Smooth muscle cell (in vitro differentiated cells): ENCODE measurements around the gene TNFRSF18. TPM values are rescaled to one million over a fixed set of nuclear protein-coding genes. Genes with fewer than 3 reads are reported as not detected.

ENCODE experiments used
- DNase-seq: peaks from one replicate; lab custom pipeline; 2025; ENCODE audit not compliant: unreplicated experiment; lab: John Stamatoyannopoulos, UW
- H2AFZ ChIP-seq: fragments of 200-600 bp; sonication (generic); 2 replicates; pipeline ENCODE4 v1.6.0; 2016; ENCODE audit warnings: antibody characterized with exemption, low read depth, mild to moderate bottlenecking
- H3F3A ChIP-seq: fragments of 200-600 bp; sonication (generic); 2 replicates; pipeline ENCODE4 v1.6.0; 2017; ENCODE audit warnings: antibody characterized with exemption, low read depth
- H3K27ac ChIP-seq: fragments of 200-600 bp; sonication (generic); 2 replicates; pipeline ENCODE4 v1.5.1; 2016; ENCODE audit warnings: low read depth, mild to moderate bottlenecking
- H3K27me3 ChIP-seq: fragments of 200-600 bp; sonication (generic); 2 replicates; pipeline ENCODE4 v1.6.1; 2016; ENCODE audit warnings: low read depth, mild to moderate bottlenecking
- H3K36me3 ChIP-seq: fragments of 200-600 bp; sonication (generic); 2 replicates; pipeline ENCODE4 v1.5.1; 2016; ENCODE audit warnings: low read depth
- H3K4me1 ChIP-seq: fragments of 200-600 bp; sonication (generic); 2 replicates; pipeline ENCODE4 v1.5.1; 2016; ENCODE audit warnings: low read depth
- H3K4me2 ChIP-seq: fragments of 200-600 bp; sonication (generic); 2 replicates; pipeline ENCODE4 v1.6.0; 2016; ENCODE audit warnings: mild to moderate bottlenecking
- H3K4me3 ChIP-seq: fragments of 200-600 bp; sonication (generic); 2 replicates; pipeline ENCODE4 v1.5.1; 2016; ENCODE audit warnings: mild to moderate bottlenecking
- H3K79me2 ChIP-seq: fragments of 200-600 bp; sonication (generic); 2 replicates; pipeline ENCODE4 v1.6.0; 2016; ENCODE audit warnings: low read depth, mild to moderate bottlenecking
- H3K9ac ChIP-seq: fragments of 200-600 bp; sonication (generic); 2 replicates; pipeline ENCODE4 v1.6.0; 2016; ENCODE audit warnings: low read depth
- H3K9me3 ChIP-seq: fragments of 200-600 bp; sonication (generic); replicated peaks from 2 replicates; pipeline ENCODE4 v1.5.1; 2016; ENCODE audit warnings: low read depth
- H4K20me1 ChIP-seq: fragments of 200-600 bp; sonication (generic); 2 replicates; pipeline ENCODE4 v1.6.0; 2016; ENCODE audit warnings: low read depth
- CTCF ChIP-seq: fragments of 200-600 bp; sonication (generic); IDR thresholded peaks from 2 replicates; pipeline ENCODE4 v1.5.1; 2017; ENCODE audit warnings: borderline replicate concordance, mild to moderate bottlenecking, antibody characterized with exemption; ENCODE audit not compliant: insufficient read depth, poor library complexity, severe bottlenecking
- WGBS: methylation state at CpG from one replicate; pipeline ENCODE4 v1.1.7; 2016; ENCODE audit warnings: low lambda C conversion rate; 5-methylcytosine and 5-hydroxymethylcytosine counted together
- polyA plus RNA-seq: library from polyadenylated mRNA; unstranded; fragments of >200 nt; fragmentation: Nextera tagmentation; extraction: Ambion mirVana; gene quantifications from 2 replicates; pipeline ENCODE4 v1.2.1, GENCODE V29; 2016
- total RNA-seq: library from RNA; depleted of rRNA; stranded (reverse); fragments of >200 nt; gene quantifications from 2 replicates; pipeline ENCODE4 v1.2.3, GENCODE V29; 2014

The TNFRSF18 gene
- total and polyA plus RNA-seq, 2 experiments from 2014 or later: 4.8 to 12.2 TPM

GRCh38 chr1:1170215-1171091, 35.9 kb downstream of the TNFRSF18 start:
- no peaks in the 10 kb centered on the region for H4K20me1 ChIP-seq
- H3F3A ChIP-seq: no peaks in the 10 kb centered on the region
- H2AFZ ChIP-seq: no peak overlapping the region
- TF ChIP-seq CTCF: no peak
- no peaks in the 10 kb centered on the region for H3K36me3 ChIP-seq
- no peak overlapping the region for H3K27ac ChIP-seq
- no peak overlapping the region for H3K9ac ChIP-seq
- H3K4me2 ChIP-seq: no peak overlapping the region
- H3K4me1 ChIP-seq: peaks cover 3% of the 10 kb centered on the region
- no peak for DNase-seq
- no peaks in the 10 kb centered on the region for H3K9me3 ChIP-seq
- no peaks in the 10 kb centered on the region for H3K79me2 ChIP-seq
- 82% methylated on average over 22 of the region's 26 CpGs for WGBS
- H3K4me3 ChIP-seq: no peak overlapping the region
- H3K27me3 ChIP-seq: no peaks in the 10 kb centered on the region

- no peaks in the 10 kb centered on the region for H3K79me2 ChIP-seq
- no peaks in the 10 kb centered on the region for H3F3A ChIP-seq
- H3K4me3 ChIP-seq: no peak overlapping the region
- H3K4me1 ChIP-seq: peaks cover 8% of the 10 kb centered on the region
- H4K20me1 ChIP-seq: no peaks in the 10 kb centered on the region
- no peak overlapping the region for H3K9ac ChIP-seq
- no peaks in the 10 kb centered on the region for H3K27me3 ChIP-seq
- no peaks in the 10 kb centered on the region for H3K9me3 ChIP-seq
- 88% methylated on average over 29 of the region's 32 CpGs for WGBS
- no peak overlapping the region for H2AFZ ChIP-seq
- TF ChIP-seq CTCF: no peak
- H3K27ac ChIP-seq: no peak overlapping the region
- DNase-seq: no peak
- no peaks in the 10 kb centered on the region for H3K36me3 ChIP-seq
- H3K4me2 ChIP-seq: no peak overlapping the region
These were observed 36.8 kb downstream of the TNFRSF18 start for GRCh38 chr1:1169429-1170214.

GRCh38 chr1:1168451-1169411, 37.7 kb downstream of the TNFRSF18 start:
- Histone ChIP-seq H3K4me1 (peaks cover 14% of the 10 kb centered on the region), H3K79me2 (no peaks in the 10 kb centered on the region), H3K9me3 (no peaks in the 10 kb centered on the region), H3F3A (no peaks in the 10 kb centered on the region), H4K20me1 (no peaks in the 10 kb centered on the region), H3K27me3 (no peaks in the 10 kb centered on the region), H2AFZ (no peak overlapping the region), H3K36me3 (no peaks in the 10 kb centered on the region), H3K4me3 (no peak overlapping the region), H3K27ac (no peak overlapping the region), H3K4me2 (no peak overlapping the region), H3K9ac (no peak overlapping the region)
- no peak for DNase-seq
- 89% methylated on average over 35 of the region's 37 CpGs for WGBS
- no peak for TF ChIP-seq CTCF
